Heart left ventricle (tissue), 13 donors: ENCODE results near the gene LIMA1.

Experiments
- POLR2A ChIP-seq, 2 donors: fragments of 450-650 bp; IDR thresholded peaks; one replicate each; pipeline ENCODE4 v1.6.1; 2017; ENCODE audit warnings: antibody characterized with exemption in 2 of 2, mild to moderate bottlenecking in 2 of 2, moderate library complexity in 2 of 2
- TF ChIP-seq, protein P1 (sequence below), 12 donors: fragments of 200-600 bp; sonication (generic) in 4 of 12; IDR thresholded peaks; one replicate each; pipeline versions ENCODE4 v1.5.0 to v1.8.0; 2018 to 2022; ENCODE audit warnings: antibody characterized with exemption in 12 of 12, mild to moderate bottlenecking in 5 of 12
- donor health status: ischemic (EF 13 %, LVEDD 7.1; RV severe dilation, severe dysfunction).
- donor health status: DM: no; HTN: yes; CAD: no.
- donor health status: DM: no; HTN: no; CAD: no.
- donor health status: ischemic (EF 25% LVEDD 6.9; RV normal size, moderate dysfunction).
- donor health status: ischemic (EF 25% LVEDD 5.7; RV mildly dilated, moderate dysfunction).
- donor health status: ischemic (EF 35%, LVEDD 5.7; RV mildly dilated, moderate dysfunction).
- donor health status: nonischemic (EF 11% LVEDD 7.7; RV severe dilation, severe dysfunction).
- donor health status: DM: yes; HTN: yes; CAD: no.
- donor health status: PGD.
- donor health status: ischemic (EF 29% LVEDD 5.4; RV normal size, mild dysfunction).
- donor health status: nonischemic (EF 23%, LVEDD 6.1; RV moderate dilation, normal function).

DNA sequence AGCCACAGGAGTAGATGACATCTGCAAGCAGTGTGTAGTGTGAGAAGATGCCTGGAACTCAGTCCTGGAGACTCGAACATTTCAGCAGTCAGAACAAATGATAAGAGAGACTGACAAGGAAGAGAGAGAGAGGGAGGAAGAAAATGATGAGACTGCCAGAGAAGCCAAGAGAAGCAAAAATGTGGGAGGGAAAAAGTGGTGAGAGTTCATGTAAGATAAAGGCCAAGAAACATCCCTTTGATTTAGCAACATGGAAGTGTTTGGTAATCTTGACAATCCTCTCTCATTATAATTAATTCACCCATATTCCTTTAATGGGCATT lies 42.6 kb downstream of the LIMA1 start:
- TF ChIP-seq, protein P1, sequence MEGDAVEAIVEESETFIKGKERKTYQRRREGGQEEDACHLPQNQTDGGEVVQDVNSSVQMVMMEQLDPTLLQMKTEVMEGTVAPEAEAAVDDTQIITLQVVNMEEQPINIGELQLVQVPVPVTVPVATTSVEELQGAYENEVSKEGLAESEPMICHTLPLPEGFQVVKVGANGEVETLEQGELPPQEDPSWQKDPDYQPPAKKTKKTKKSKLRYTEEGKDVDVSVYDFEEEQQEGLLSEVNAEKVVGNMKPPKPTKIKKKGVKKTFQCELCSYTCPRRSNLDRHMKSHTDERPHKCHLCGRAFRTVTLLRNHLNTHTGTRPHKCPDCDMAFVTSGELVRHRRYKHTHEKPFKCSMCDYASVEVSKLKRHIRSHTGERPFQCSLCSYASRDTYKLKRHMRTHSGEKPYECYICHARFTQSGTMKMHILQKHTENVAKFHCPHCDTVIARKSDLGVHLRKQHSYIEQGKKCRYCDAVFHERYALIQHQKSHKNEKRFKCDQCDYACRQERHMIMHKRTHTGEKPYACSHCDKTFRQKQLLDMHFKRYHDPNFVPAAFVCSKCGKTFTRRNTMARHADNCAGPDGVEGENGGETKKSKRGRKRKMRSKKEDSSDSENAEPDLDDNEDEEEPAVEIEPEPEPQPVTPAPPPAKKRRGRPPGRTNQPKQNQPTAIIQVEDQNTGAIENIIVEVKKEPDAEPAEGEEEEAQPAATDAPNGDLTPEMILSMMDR (IDR thresholded peaks at IDR 0.05) = no peak
- no peak for TF ChIP-seq POLR2A (IDR thresholded peaks at IDR 0.05)
